ENCODE data around the gene C16orf92.

C16orf92 gene

DNA sequence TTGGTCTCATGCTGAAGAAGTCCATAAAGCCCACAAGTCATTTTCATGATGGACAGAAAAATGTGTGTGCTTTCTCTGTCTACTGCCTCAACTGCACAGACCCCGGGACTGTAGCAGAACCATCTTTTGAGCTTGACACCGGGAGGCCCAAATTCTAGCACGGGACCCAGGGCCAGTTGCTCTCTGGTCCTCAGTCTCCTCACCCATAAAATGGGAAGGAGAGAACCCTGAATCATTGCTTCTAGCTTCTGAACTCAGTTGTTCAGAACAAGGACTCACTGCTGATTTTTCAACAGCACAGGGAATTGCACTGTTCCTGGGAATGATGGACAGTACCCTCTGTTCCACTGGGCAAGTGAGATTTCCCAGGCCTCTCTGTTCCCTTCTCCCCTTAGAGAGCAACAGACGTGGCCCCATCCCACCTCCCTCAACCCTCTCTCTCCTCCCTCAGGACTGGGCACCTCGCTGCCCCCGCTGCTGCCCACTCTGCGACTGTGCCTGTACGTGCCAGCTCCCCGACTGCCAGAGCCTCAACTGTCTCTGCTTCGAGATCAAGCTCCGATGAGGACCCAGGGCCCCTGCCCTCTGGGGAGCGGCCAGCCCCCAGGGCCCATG is 40.4 kb downstream of the C16orf92 start:
- DNase-seq = no peak

DNA sequence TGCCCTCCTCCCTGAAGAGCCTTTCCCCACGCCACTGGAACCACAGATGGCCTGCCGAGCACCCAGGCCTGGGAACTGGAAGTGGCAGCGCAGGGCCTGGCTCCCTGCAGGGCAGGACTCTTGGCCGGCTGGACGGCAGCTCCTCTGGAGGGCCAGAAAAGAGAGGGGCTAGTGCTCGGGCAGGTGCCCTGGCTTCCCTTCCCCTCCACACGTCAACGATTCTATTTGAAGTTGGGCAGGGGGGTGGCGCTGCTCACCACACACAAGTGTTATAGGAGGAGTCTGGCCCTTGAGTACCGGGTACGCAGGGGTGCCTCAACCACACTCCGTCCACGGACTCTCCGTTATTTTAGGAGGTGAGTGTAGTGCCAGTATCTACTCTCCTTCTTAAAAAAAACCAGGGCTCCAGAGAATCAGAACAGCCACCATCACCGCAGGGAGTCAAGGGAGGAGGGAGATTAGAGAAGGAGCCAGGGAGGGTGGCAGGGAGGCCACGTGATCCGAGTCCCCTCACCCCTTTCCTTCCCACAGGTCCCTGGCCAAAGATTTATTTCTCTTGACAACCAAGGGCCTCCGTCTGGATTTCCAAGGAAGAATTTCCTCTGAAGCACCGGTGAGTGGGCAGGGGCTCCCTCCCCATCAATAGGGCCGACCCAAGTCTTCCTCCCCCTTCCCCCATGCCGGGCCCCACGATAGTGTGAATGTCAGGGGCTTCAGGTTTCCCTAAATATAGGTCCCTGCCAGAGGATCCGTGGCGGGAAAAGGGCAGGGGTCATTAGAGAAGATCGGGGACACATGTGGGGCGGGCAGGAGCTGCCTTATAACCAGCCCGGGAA is 41.1 kb downstream of the C16orf92 start:
- DNase-seq = peak; percentile 61

- no peak for DNase-seq
These were observed 41.7 kb downstream of the C16orf92 start for GRCh38 chr16:30064729-30065101.

DNA sequence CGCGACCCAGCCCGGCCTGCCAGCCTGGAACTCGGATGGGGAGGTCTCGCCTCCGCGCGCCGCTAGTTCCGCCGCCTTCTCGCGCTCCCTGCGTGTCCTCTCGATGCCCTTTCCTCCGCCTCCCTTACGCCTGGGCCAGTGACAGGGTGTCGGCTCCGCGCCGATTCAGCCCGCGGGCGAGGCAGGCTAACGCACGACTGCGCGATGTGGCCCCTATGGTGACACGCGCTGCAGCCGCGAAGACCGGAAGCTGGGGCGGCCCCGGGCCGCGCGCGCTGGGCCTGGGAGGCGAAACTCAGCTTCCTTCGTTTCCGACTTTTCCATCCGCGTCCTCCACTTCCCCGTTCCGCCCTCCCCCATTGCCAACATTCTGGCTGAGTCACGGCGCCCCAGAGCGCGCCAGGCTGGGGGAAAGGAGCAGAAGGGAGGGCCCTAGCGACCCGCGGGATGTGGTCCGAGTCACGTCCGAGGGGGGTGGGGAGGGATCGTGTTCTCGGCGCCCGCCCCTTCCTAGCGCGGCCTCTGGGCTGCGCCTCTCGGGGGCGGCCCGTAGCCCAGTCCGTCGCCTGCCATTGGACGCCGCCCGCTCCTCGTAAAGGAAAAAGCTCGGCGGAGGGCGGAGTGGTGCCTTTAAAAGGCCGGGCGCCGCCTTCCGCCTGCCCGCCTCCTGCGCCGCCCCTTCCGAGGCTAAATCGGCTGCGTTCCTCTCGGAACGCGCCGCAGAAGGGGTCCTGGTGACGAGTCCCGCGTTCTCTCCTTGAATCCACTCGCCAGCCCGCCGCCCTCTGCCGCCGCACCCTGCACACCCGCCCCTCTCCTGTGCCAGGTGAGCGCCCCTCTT is 42.3 kb downstream of the C16orf92 start, which contains the start of gene ALDOA:
Gene ALDOA, plus strand, starts transcription at position 659 of the 841 bp plus-strand sequence. CDS start 1,138 bp downstream, outside the sequence.
- DNase-seq = peak; percentile 97

DNA sequence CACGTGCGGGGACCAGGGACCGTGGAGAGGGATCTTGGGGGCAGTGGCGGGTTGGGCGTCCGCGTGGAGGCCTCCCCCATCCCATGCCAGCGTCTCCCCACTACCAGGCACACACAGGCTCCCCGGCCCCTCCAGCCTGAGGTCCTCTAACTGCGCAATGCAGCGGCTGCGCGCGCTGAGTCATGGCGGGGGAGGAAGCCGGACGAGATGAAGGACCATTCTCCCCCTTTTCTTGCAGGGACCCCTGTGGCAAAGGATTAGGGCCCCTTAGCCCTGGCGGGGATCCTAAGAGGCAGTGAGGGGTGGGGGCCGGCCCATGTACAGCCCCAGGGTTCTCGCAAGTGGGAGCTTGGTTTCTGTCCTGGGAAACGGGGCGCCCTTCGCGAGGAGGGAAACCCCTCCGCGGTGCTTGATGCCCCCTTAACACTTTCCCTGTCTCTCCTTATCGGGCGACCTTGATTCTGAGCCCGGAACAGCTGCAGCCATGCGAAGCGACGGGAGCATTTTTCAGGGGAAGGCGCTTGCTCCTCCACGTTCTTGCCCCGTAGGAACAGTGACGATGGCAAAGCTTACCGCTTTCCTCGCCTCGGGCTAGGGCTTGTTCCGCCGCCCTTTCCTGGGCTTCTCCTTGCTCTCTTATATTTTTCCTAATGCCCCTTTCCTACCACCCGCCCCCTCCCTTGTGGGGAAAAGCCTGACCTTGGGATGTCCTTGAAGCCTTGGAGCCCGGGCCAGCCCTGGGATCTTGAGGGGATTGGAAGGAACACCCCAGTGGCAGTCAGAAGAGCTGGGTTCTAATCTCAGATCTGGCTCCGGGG is 43.2 kb downstream of the C16orf92 start:
- no peak for DNase-seq

DNA sequence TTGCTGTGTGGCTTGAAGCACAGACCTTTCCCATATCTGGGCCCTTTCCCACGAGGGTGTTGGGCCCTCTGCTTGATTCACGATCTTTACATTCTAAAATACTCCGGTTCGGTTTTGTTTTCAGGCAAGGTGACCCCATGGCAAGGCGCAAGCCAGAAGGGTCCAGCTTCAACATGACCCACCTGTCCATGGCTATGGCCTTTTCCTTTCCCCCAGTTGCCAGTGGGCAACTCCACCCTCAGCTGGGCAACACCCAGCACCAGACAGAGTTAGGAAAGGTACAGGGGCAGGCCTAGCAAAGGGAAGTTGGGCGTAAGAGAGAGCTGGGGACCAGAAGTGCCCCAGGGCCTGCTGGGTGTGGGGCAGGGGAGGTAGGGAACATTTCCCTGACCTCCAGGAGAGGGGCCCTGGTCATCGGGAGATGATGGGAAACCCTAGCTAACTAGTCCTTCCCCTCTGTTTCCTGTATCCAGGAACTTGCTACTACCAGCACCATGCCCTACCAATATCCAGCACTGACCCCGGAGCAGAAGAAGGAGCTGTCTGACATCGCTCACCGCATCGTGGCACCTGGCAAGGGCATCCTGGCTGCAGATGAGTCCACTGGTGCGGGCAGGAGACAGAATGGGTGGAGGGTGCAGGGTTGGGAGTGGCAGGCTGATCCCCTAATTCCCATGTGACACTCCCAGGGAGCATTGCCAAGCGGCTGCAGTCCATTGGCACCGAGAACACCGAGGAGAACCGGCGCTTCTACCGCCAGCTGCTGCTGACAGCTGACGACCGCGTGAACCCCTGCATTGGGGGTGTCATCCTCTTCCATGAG is 44.0 kb downstream of the C16orf92 start:
- no peak for DNase-seq

DNA sequence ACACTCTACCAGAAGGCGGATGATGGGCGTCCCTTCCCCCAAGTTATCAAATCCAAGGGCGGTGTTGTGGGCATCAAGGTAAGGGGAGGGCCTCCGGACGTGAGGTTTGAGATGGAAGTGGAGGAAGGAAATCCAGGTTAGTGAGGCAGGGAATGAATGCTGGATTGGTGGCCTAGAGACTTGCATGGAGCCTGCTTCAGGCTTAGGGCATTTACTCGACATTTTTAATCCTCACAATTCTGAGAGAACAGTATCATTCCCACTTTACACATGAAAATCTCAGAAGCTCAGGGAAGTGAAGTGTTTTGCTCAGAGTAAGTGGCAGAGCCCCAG is 44.6 kb downstream of the C16orf92 start:
- DNase-seq = no peak

GRCh38 chr16:30068333-30068732 is 45.3 kb downstream of the C16orf92 start:
- no peak for DNase-seq

- DNase-seq = no peak
These were observed 46.0 kb downstream of the C16orf92 start for GRCh38 chr16:30068750-30069610.

DNA sequence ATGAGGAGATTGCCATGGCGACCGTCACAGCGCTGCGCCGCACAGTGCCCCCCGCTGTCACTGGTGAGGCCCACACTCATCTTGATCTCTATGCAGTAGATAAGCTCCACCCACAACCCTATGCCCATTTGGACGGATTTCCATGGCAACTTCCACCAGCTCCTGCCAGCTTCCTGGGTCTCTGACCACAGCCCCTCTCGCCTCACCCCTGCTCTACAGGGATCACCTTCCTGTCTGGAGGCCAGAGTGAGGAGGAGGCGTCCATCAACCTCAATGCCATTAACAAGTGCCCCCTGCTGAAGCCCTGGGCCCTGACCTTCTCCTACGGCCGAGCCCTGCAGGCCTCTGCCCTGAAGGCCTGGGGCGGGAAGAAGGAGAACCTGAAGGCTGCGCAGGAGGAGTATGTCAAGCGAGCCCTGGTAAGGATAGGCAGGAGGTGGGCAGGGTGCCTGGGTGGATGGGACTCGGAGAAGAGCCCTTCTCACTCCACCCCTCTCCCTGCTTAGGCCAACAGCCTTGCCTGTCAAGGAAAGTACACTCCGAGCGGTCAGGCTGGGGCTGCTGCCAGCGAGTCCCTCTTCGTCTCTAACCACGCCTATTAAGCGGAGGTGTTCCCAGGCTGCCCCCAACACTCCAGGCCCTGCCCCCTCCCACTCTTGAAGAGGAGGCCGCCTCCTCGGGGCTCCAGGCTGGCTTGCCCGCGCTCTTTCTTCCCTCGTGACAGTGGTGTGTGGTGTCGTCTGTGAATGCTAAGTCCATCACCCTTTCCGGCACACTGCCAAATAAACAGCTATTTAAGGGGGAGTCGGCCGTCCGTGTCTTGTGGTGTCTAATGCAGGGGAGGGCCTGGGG is 46.8 kb downstream of the C16orf92 start:
- no peak for DNase-seq

DNA sequence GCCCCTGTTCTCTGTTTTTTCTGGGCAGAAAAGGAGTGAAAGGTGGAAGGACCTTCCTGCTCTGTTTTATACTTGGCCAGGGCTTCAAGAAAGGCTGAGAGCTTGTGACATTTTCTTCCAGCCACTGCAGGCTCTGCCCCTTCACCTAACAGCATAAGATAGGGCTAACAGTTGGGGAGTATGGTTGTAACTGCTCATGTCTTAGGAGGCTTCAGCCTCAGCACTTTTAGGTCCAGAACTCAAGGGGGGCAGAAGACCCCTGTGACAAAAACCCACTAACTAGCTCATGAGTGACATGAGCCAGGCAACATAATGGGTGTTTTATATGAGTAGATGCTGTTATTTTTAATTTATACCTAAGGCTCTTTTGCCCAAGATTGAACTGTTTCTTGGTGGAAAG is 47.5 kb downstream of the C16orf92 start:
- DNase-seq = no peak
